Stimulated activated effector memory CD8-positive, alpha-beta T cell treated with anti-CD3 and anti-CD28 coated beads, Interleukin-12 subunit alpha, Interleukin-12 subunit beta, amount 100 ng/mL, for 72 hours (primary cell): Measurements from ENCODE around the gene ADAMTSL3.

Experiments
- ATAC-seq: fragments of 150-1000 bp; cut with Tn5 transposase; 2 replicates; pipeline ENCODE4 v1.10.0; 2021
- DNase-seq, 2 donors: peaks; one replicate each; pipeline ENCODE4 v3.0.0; 2021 to 2022; ENCODE audit warnings: low spot score in 2 of 2
- H3K27ac Mint-ChIP-seq: one replicate; pipeline ENCODE4 v1.8.0; 2022; ENCODE audit warnings: mild to moderate bottlenecking, mixed read lengths
- H3K36me3 Mint-ChIP-seq: one replicate; pipeline ENCODE4 v1.8.0; 2022; ENCODE audit warnings: mild to moderate bottlenecking, mixed read lengths
- H3K4me1 Mint-ChIP-seq: one replicate; pipeline ENCODE4 v1.8.0; 2022; ENCODE audit warnings: mixed read lengths
- H3K4me3 Mint-ChIP-seq: one replicate; pipeline ENCODE4 v1.8.0; 2022; ENCODE audit warnings: mild to moderate bottlenecking, mixed read lengths
- H3K9me3 Mint-ChIP-seq: one replicate; pipeline ENCODE4 v1.8.0; 2022; ENCODE audit warnings: mixed read lengths

The ADAMTSL3 gene

GRCh38 chr15:83983634-83984458 lies 329.9 kb downstream of the ADAMTSL3 start:
- no peak overlapping the region for H3K27ac Mint-ChIP-seq
- H3K9me3 Mint-ChIP-seq = no peaks in the 10 kb centered on the region
- no peak for ATAC-seq
- H3K4me1 Mint-ChIP-seq = no peaks in the 10 kb centered on the region
- no peak overlapping the region for H3K4me3 Mint-ChIP-seq
- no peak for DNase-seq
- H3K36me3 Mint-ChIP-seq = no peaks in the 10 kb centered on the region

- DNase-seq = no peak
- ATAC-seq = no peak
- Mint-ChIP-seq H3K4me3 (no peak overlapping the region), H3K4me1 (no peaks in the 10 kb centered on the region), H3K9me3 (no peaks in the 10 kb centered on the region), H3K36me3 (no peaks in the 10 kb centered on the region), H3K27ac (no peak overlapping the region)
Measured at GRCh38 chr15:83984601-83985000, 330.7 kb downstream of the ADAMTSL3 start.

GRCh38 chr15:83991163-83991562 lies 337.2 kb downstream of the ADAMTSL3 start:
- no peak for DNase-seq
- no peak for ATAC-seq
- no peak overlapping the region for H3K4me3 Mint-ChIP-seq
- no peak overlapping the region for H3K27ac Mint-ChIP-seq
- H3K9me3 Mint-ChIP-seq = no peaks in the 10 kb centered on the region
- H3K36me3 Mint-ChIP-seq = no peaks in the 10 kb centered on the region
- no peaks in the 10 kb centered on the region for H3K4me1 Mint-ChIP-seq

GRCh38 chr15:83992324-83993031 lies 338.6 kb downstream of the ADAMTSL3 start:
- no peak for ATAC-seq
- DNase-seq = no peak
- no peaks in the 10 kb centered on the region for H3K9me3 Mint-ChIP-seq
- H3K4me1 Mint-ChIP-seq = no peaks in the 10 kb centered on the region
- no peaks in the 10 kb centered on the region for H3K36me3 Mint-ChIP-seq
- H3K27ac Mint-ChIP-seq = no peak overlapping the region
- no peak overlapping the region for H3K4me3 Mint-ChIP-seq

GRCh38 chr15:83993591-83993990 lies 339.7 kb downstream of the ADAMTSL3 start:
- Mint-ChIP-seq H3K36me3 (no peaks in the 10 kb centered on the region), H3K4me1 (no peaks in the 10 kb centered on the region), H3K4me3 (no peak overlapping the region), H3K27ac (no peak overlapping the region), H3K9me3 (no peaks in the 10 kb centered on the region)
- DNase-seq = no peak
- ATAC-seq = no peak

GRCh38 chr15:83998486-83998885 lies 344.6 kb downstream of the ADAMTSL3 start:
- peaks cover 3% of the 10 kb centered on the region for H3K9me3 Mint-ChIP-seq
- DNase-seq (no peak), ATAC-seq (no peak)
- no peak overlapping the region for H3K27ac Mint-ChIP-seq
- no peaks in the 10 kb centered on the region for H3K36me3 Mint-ChIP-seq
- no peaks in the 10 kb centered on the region for H3K4me1 Mint-ChIP-seq
- no peak overlapping the region for H3K4me3 Mint-ChIP-seq

- DNase-seq (no peak), ATAC-seq (no peak)
- H3K27ac Mint-ChIP-seq = no peak overlapping the region
- no peaks in the 10 kb centered on the region for H3K4me1 Mint-ChIP-seq
- H3K36me3 Mint-ChIP-seq = no peaks in the 10 kb centered on the region
- H3K4me3 Mint-ChIP-seq = no peak overlapping the region
- H3K9me3 Mint-ChIP-seq = peaks cover 3% of the 10 kb centered on the region
Measured at GRCh38 chr15:83999396-84000135, 345.6 kb downstream of the ADAMTSL3 start.

- Mint-ChIP-seq H3K36me3 (no peaks in the 10 kb centered on the region), H3K27ac (no peak overlapping the region), H3K9me3 (peaks cover 3% of the 10 kb centered on the region), H3K4me3 (no peak overlapping the region), H3K4me1 (no peaks in the 10 kb centered on the region)
- ATAC-seq = no peak
- DNase-seq = no peak
Measured at GRCh38 chr15:84001037-84001436, 347.1 kb downstream of the ADAMTSL3 start.

GRCh38 chr15:84001655-84002054 lies 347.7 kb downstream of the ADAMTSL3 start:
- Mint-ChIP-seq H3K4me3 (no peak overlapping the region), H3K4me1 (no peaks in the 10 kb centered on the region), H3K27ac (no peak overlapping the region), H3K36me3 (no peaks in the 10 kb centered on the region), H3K9me3 (peaks cover 3% of the 10 kb centered on the region)
- no peak for ATAC-seq
- DNase-seq = no peak

GRCh38 chr15:84003791-84004503 lies 350.0 kb downstream of the ADAMTSL3 start:
- Mint-ChIP-seq H3K4me3 (no peak overlapping the region), H3K4me1 (no peaks in the 10 kb centered on the region), H3K27ac (no peak overlapping the region), H3K36me3 (no peaks in the 10 kb centered on the region), H3K9me3 (peaks cover 3% of the 10 kb centered on the region)
- DNase-seq (no peak), ATAC-seq (no peak)

- ATAC-seq (no peak), DNase-seq (no peak)
- Mint-ChIP-seq H3K4me3 (no peak overlapping the region), H3K4me1 (no peaks in the 10 kb centered on the region), H3K9me3 (no peaks in the 10 kb centered on the region), H3K27ac (no peak overlapping the region), H3K36me3 (no peaks in the 10 kb centered on the region)
Measured at GRCh38 chr15:84006421-84006820, 352.5 kb downstream of the ADAMTSL3 start.

- H3K4me1 Mint-ChIP-seq = no peaks in the 10 kb centered on the region
- ATAC-seq = no peak
Measured at GRCh38 chr15:84009616-84010015, 355.7 kb downstream of the ADAMTSL3 start.

GRCh38 chr15:84010246-84010645 lies 356.3 kb downstream of the ADAMTSL3 start:
- Mint-ChIP-seq H3K9me3 (no peaks in the 10 kb centered on the region), H3K4me1 (no peaks in the 10 kb centered on the region), H3K36me3 (no peaks in the 10 kb centered on the region), H3K27ac (no peak overlapping the region), H3K4me3 (no peak overlapping the region)
- no peak for DNase-seq
- ATAC-seq = no peak

More at GRCh38 chr15:84009616-84010015, 355.7 kb downstream of the ADAMTSL3 start:
- H3K27ac Mint-ChIP-seq = no peak overlapping the region
- no peaks in the 10 kb centered on the region for H3K36me3 Mint-ChIP-seq
- no peaks in the 10 kb centered on the region for H3K9me3 Mint-ChIP-seq
- H3K4me3 Mint-ChIP-seq = no peak overlapping the region
- no peak for DNase-seq

- Mint-ChIP-seq H3K4me3 (no peak overlapping the region), H3K4me1 (no peaks in the 10 kb centered on the region), H3K27ac (no peak overlapping the region), H3K36me3 (no peaks in the 10 kb centered on the region), H3K9me3 (no peaks in the 10 kb centered on the region)
- ATAC-seq (no peak), DNase-seq (no peak)
Measured at GRCh38 chr15:84016371-84016770, 362.4 kb downstream of the ADAMTSL3 start.

- H3K36me3 Mint-ChIP-seq = no peaks in the 10 kb centered on the region
- H3K4me3 Mint-ChIP-seq = no peak overlapping the region
- DNase-seq = no peak
- ATAC-seq = no peak
- no peaks in the 10 kb centered on the region for H3K4me1 Mint-ChIP-seq
- no peak overlapping the region for H3K27ac Mint-ChIP-seq
- H3K9me3 Mint-ChIP-seq = no peaks in the 10 kb centered on the region
Measured at GRCh38 chr15:84022516-84022915, 368.6 kb downstream of the ADAMTSL3 start.
